IMR-90 (cell line): ENCODE data around the gene SETD6. TPM values are rescaled to one million over a fixed set of nuclear protein-coding genes. Genes with fewer than 3 reads are reported as not detected.

Experiments
- ATAC-seq: fragments of 200-7000 bp; cut with Tn5 transposase; 2 replicates; pipeline ENCODE4 v1.9.1; 2020; ENCODE audit warnings: low read depth, mild to moderate bottlenecking, moderate library complexity
- BruUV-seq: library from RNA; stranded (reverse); fragments of 400-500 nt; replicated peaks from 2 replicates; lab custom pipeline; 2021; lab: Mats Ljungman, UMichigan
- CTCF ChIA-PET: fragments of 300-600 bp; formaldehyde crosslinking; extraction: SDS; loops from one replicate; lab custom pipeline; 2021; ENCODE audit warnings: antibody characterized with exemption; lab: Yijun Ruan, JAX
- POLR2A ChIA-PET: fragments of 300-600 bp; sonication (Branson Sonifier 250); formaldehyde crosslinking; loops from one replicate; lab custom pipeline; 2022; ENCODE audit warnings: antibody characterized with exemption; ENCODE audit not compliant: unreplicated experiment; lab: Charles Lee
- DNase-seq: peaks from one replicate; pipeline ENCODE4 v3.0.0; 2013
- H2AFZ ChIP-seq: replicated peaks from 2 replicates; pipeline ENCODE3; 2013; ENCODE audit warnings: low read length, mild to moderate bottlenecking; ENCODE audit not compliant: poor library complexity
- H2AK5ac ChIP-seq: 2 replicates; pipeline ENCODE4 v1.6.1; 2013; ENCODE audit warnings: low read depth, low read length, inconsistent platforms
- H2AK9ac ChIP-seq: replicated peaks from 2 replicates; pipeline ENCODE3; 2013; ENCODE audit warnings: mild to moderate bottlenecking, low read depth, low read length, moderate library complexity; ENCODE audit not compliant: poor library complexity
- H2BK120ac ChIP-seq: 2 replicates; pipeline ENCODE4 v1.6.1; 2013; ENCODE audit warnings: low read depth, low read length, inconsistent platforms
- H2BK15ac ChIP-seq: 3 replicates; pipeline ENCODE4 v1.6.1; 2013; ENCODE audit warnings: low read depth, low read length, inconsistent platforms
- H2BK20ac ChIP-seq: 2 replicates; pipeline ENCODE4 v1.6.1; 2013; ENCODE audit warnings: low read depth, mild to moderate bottlenecking, inconsistent platforms, low read length, moderate library complexity
- H2BK5ac ChIP-seq: 2 replicates; pipeline ENCODE4 v1.6.1; 2013; ENCODE audit warnings: mild to moderate bottlenecking, low read depth, low read length, inconsistent platforms; ENCODE audit not compliant: poor library complexity, severe bottlenecking
- H3K14ac ChIP-seq: replicated peaks from 2 replicates; pipeline ENCODE4 v1.6.1; 2013; ENCODE audit warnings: low read depth, low read length, inconsistent platforms
- H3K18ac ChIP-seq: 2 replicates; pipeline ENCODE4 v1.6.1; 2013; ENCODE audit warnings: low read depth, low read length, control low read depth
- H3K23ac ChIP-seq: 2 replicates; pipeline ENCODE4 v1.6.1; 2013; ENCODE audit warnings: low read depth, low read length, inconsistent platforms
- H3K27ac ChIP-seq: 2 replicates; pipeline ENCODE4 v1.5.1; 2013; ENCODE audit warnings: mild to moderate bottlenecking, control low read depth, low read length; ENCODE audit not compliant: insufficient read depth
- H3K27me3 ChIP-seq: 2 replicates; pipeline ENCODE4 v1.6.1; 2013; ENCODE audit warnings: low read length; ENCODE audit not compliant: control insufficient read depth, insufficient read depth
- H3K36me3 ChIP-seq: 2 replicates; pipeline ENCODE4 v1.6.1; 2013; ENCODE audit warnings: low read length, mixed read lengths; ENCODE audit not compliant: control insufficient read depth, insufficient read depth
- H3K4ac ChIP-seq: 2 replicates; pipeline ENCODE4 v1.6.1; 2013; ENCODE audit warnings: low read depth, low read length, inconsistent platforms
- H3K4me1 ChIP-seq: 2 replicates; pipeline ENCODE4 v1.6.1; 2013; ENCODE audit warnings: low read length, mixed read lengths; ENCODE audit not compliant: control insufficient read depth, insufficient read depth
- H3K4me2 ChIP-seq: 2 replicates; pipeline ENCODE4 v1.6.1; 2013; ENCODE audit warnings: low read depth, mild to moderate bottlenecking, control low read depth, low read length, moderate library complexity
- H3K4me3 ChIP-seq: 2 replicates; pipeline ENCODE4 v1.5.1; 2013; ENCODE audit warnings: low read depth, mild to moderate bottlenecking, control low read depth, low read length, moderate library complexity; ENCODE audit not compliant: insufficient read depth
- H3K56ac ChIP-seq: 2 replicates; pipeline ENCODE4 v1.6.1; 2013; ENCODE audit warnings: low read length, inconsistent platforms; ENCODE audit not compliant: insufficient read depth; ENCODE audit errors: extremely low read depth
- H3K79me1 ChIP-seq, 2 experiments: 2 replicates each; pipeline ENCODE4 v1.6.1; 2013; ENCODE audit warnings: low read length in 2 of 2, inconsistent platforms in 1 of 2, low read depth in 1 of 2
- H3K9ac ChIP-seq: 2 replicates; pipeline ENCODE4 v1.6.1; 2013; ENCODE audit warnings: low read depth, low read length, control low read depth
- H3K9me1 ChIP-seq: 2 replicates; pipeline ENCODE4 v1.6.1; 2013; ENCODE audit warnings: low read length, inconsistent platforms; ENCODE audit not compliant: insufficient read depth
- H3K9me3 ChIP-seq: 2 replicates; pipeline ENCODE4 v1.6.1; 2013; ENCODE audit warnings: low read length; ENCODE audit not compliant: control insufficient read depth, insufficient read depth
- H4K20me1 ChIP-seq: 2 replicates; pipeline ENCODE4 v1.6.1; 2013; ENCODE audit warnings: low read length, inconsistent platforms; ENCODE audit not compliant: insufficient read depth
- H4K5ac ChIP-seq: 2 replicates; pipeline ENCODE4 v1.6.1; 2013; ENCODE audit warnings: mild to moderate bottlenecking, low read depth, low read length, control low read depth
- H4K8ac ChIP-seq, 2 experiments: 2 replicates each; pipeline ENCODE4 v1.6.1; 2013; ENCODE audit warnings: low read depth in 2 of 2, low read length in 2 of 2, control low read depth in 1 of 2, inconsistent platforms in 1 of 2
- H4K91ac ChIP-seq: 2 replicates; pipeline ENCODE4 v1.6.1; 2013; ENCODE audit warnings: low read depth, low read length, inconsistent platforms; ENCODE audit not compliant: insufficient read depth
- CEBPB ChIP-seq: IDR thresholded peaks from 2 replicates; pipeline ENCODE4 v1.6.1; 2012; ENCODE audit warnings: low read depth, low read length, improper control_type of control experiment
- ELK1 ChIP-seq: fragments of 150-350 bp; IDR thresholded peaks from 2 replicates; pipeline ENCODE4 v1.6.1; 2016; ENCODE audit warnings: low read depth, mild to moderate bottlenecking, low read length, moderate library complexity, borderline replicate concordance
- dilution Hi-C: fragments of 300-500 bp; cut with HindIII; formaldehyde crosslinking; loops from one replicate; pipeline ENCODE4 v1.14.3; 2018; ENCODE audit warnings: low sequenced_read_pairs; ENCODE audit not compliant: unreplicated experiment
- in situ Hi-C: fragments of 300-500 bp; cut with MboI; formaldehyde crosslinking; loops from 3 replicates; pipeline ENCODE4 v1.14.3; 2019; ENCODE audit warnings: low sequenced_read_pairs, inconsistent platforms, mixed read lengths
- intact Hi-C: fragments of 100-400 bp; cut with micrococcal nuclease; formaldehyde crosslinking; loops from 2 replicates; pipeline ENCODE4 v1.10.0; 2022
- polyA plus RNA-seq, 3 experiments: library from polyadenylated mRNA; depleted of rRNA; stranded (reverse); fragments of >200 nt; gene quantifications; 2 replicates each; pipeline ENCODE4 v1.2.3, GENCODE V29; 2012; ENCODE audit warnings: low replicate concordance in 1 of 3
- total RNA-seq: library from RNA; depleted of rRNA; stranded (reverse); fragments of >200 nt; gene quantifications from 2 replicates; pipeline ENCODE4 v1.2.3, GENCODE V29; 2012

SETD6 gene
- total and polyA plus RNA-seq, 2 of the 4 experiments (the other 2 are of a cell fraction): 3.2 to 6.4 TPM

- no peak overlapping the region for H2AK9ac ChIP-seq
- no TSS peak for BruUV-seq
- 0 out of 2 replicates have a peak, but pooled peaks cover 3% of the 10 kb centered on the region for H3K9me1 ChIP-seq
- peaks cover 19 to 40% of the 10 kb centered on the region in 2 experiments; a peak in 3 of 4 replicates for H3K79me1 ChIP-seq
- ChIA-PET POLR2A (no interaction called here), CTCF (interaction anchor here (1.0 to 1.3 kb wide), 3 partner anchors 10 to 98 kb away, joined by 3 read pairs; no protein-coding TSS in a partner anchor)
- no peak overlapping the region for H2AK5ac ChIP-seq
- H4K8ac ChIP-seq: no peak overlapping the region
- peak; percentile 69 for ATAC-seq
- intact Hi-C loops (no loop called here), in situ Hi-C loops (no loop called here), dilution Hi-C loops (no loop called here)
- H3K4me3 ChIP-seq: no peak overlapping the region
- no peak overlapping the region for H3K18ac ChIP-seq
- no peak overlapping the region for H4K5ac ChIP-seq
- no peak overlapping the region for H3K4me2 ChIP-seq
- TF ChIP-seq CEBPB (peak; percentile 87), ELK1 (no peak)
- H3K27ac ChIP-seq: no peak overlapping the region
- H3K27me3 ChIP-seq: no peaks in the 10 kb centered on the region
- H2BK120ac ChIP-seq: no peak overlapping the region
- no peaks in the 10 kb centered on the region; the same call in 1 of the 2 replicates for H3K4me1 ChIP-seq
- H2BK5ac ChIP-seq: no peak overlapping the region
- no peak overlapping the region for H3K9ac ChIP-seq
- no peak overlapping the region for H3K56ac ChIP-seq
- H2BK20ac ChIP-seq: no peak overlapping the region
- H3K4ac ChIP-seq: no peak overlapping the region
- H3K9me3 ChIP-seq: no peaks in the 10 kb centered on the region
- no peak overlapping the region for H2BK15ac ChIP-seq
- peaks cover 30% of the 10 kb centered on the region for H3K36me3 ChIP-seq
- peaks cover 5% of the 10 kb centered on the region for H4K20me1 ChIP-seq
- H3K23ac ChIP-seq: no peak overlapping the region
- no peak overlapping the region for H2AFZ ChIP-seq
- no peak overlapping the region for H3K14ac ChIP-seq
- DNase-seq: peak; percentile 59
- no peak overlapping the region for H4K91ac ChIP-seq
These were observed 47.9 kb downstream of the SETD6 start for GRCh38 chr16:58563235-58563634.
